HUES6 (cell line): ENCODE measurements around the gene RPP14.

Experiments used
- H3K27ac ChIP-seq: 2 replicates; pipeline ENCODE4 v1.7.0; 2013; ENCODE audit warnings: low read depth, mild to moderate bottlenecking, low read length, inconsistent platforms
- H3K27me3 ChIP-seq: 2 replicates; pipeline ENCODE4 v1.6.1; 2013; ENCODE audit warnings: low read length; ENCODE audit not compliant: control insufficient read depth, insufficient read depth
- H3K36me3 ChIP-seq: 2 replicates; pipeline ENCODE4 v1.6.1; 2013; ENCODE audit warnings: low read length; ENCODE audit not compliant: control insufficient read depth, insufficient read depth
- H3K4me1 ChIP-seq: 2 replicates; pipeline ENCODE4 v1.6.1; 2013; ENCODE audit warnings: low read length; ENCODE audit not compliant: control insufficient read depth, insufficient read depth
- H3K4me3 ChIP-seq: 2 replicates; pipeline ENCODE4 v1.5.1; 2013; ENCODE audit warnings: low read depth, low read length
- H3K9ac ChIP-seq: one replicate; pipeline ENCODE4 v1.6.1; 2013; ENCODE audit warnings: mild to moderate bottlenecking, low read length
- H3K9me3 ChIP-seq: 2 replicates; pipeline ENCODE4 v1.6.1; 2013; ENCODE audit warnings: low read depth, low read length; ENCODE audit not compliant: control insufficient read depth, insufficient read depth

The RPP14 gene

DNA sequence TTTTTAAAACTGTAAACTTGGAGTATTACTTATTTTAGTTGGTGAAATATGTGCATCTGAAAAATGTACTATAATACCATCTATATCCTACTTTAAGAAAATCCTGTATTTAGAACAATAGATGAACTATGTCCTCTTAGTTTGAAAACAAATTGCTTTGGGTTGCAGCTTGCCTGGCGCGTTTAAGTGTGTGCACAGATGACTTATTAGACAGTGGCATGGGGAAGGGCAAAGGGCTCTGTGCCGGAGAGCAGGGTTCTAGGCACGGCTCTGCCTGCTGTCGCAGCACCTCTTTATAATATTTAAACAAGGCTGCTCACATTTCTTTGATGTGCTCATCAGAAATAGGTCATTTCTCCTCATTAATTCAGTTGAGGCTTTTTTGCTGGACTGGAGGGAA lies 36.6 kb downstream of the RPP14 start:
- no peak overlapping the region for H3K4me3 ChIP-seq
- H3K4me1 ChIP-seq: no peaks in the 10 kb centered on the region
- H3K9ac ChIP-seq: no peak overlapping the region
- H3K36me3 ChIP-seq: no peaks in the 10 kb centered on the region
- H3K27ac ChIP-seq: no peak overlapping the region
- no peaks in the 10 kb centered on the region for H3K27me3 ChIP-seq
- H3K9me3 ChIP-seq: no peaks in the 10 kb centered on the region

DNA sequence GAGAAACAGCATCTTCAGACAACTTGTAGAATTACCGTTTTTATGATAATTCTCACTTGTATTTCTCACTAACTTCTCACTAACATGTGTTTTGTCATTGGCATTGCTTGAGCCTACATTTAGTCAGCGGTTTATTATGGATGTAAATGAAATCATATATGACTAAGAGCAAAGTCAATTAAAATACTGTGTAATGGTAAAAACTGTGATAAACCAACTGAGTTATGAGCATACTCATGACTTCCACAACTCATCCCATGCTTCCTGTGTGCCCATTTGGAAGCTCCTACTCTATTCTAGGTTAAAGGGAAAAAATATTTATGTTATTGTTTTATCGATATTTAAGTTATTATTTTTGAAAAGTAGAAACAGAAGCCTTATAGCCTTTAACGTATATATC lies 39.4 kb downstream of the RPP14 start:
- Histone ChIP-seq H3K36me3 (no peaks in the 10 kb centered on the region), H3K9ac (no peak overlapping the region), H3K9me3 (no peaks in the 10 kb centered on the region), H3K4me3 (no peak overlapping the region), H3K4me1 (no peaks in the 10 kb centered on the region), H3K27ac (no peak overlapping the region), H3K27me3 (no peaks in the 10 kb centered on the region)

DNA sequence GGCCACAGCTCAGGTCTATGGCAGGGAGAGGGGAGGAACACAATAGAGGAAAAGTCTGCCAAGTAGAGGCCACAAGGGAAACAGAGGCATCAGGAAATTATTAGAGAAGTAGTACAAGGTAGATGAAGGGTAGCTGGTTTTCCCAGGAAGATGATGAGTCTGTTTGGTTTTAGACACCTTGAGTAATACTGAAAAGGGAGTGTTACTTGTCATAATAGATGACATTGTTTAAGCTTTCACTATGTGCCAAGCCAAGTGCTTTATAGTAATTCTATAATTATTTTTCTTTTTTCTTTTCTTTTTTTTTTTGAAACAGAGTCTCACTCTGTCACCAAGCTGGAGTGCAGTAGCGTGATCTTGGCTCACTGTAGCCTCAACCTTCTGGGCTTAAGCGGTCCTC lies 40.3 kb downstream of the RPP14 start:
- H3K4me1 ChIP-seq: no peaks in the 10 kb centered on the region
- no peak overlapping the region for H3K9ac ChIP-seq
- no peaks in the 10 kb centered on the region for H3K9me3 ChIP-seq
- H3K27ac ChIP-seq: no peak overlapping the region
- no peaks in the 10 kb centered on the region for H3K27me3 ChIP-seq
- no peaks in the 10 kb centered on the region for H3K36me3 ChIP-seq
- H3K4me3 ChIP-seq: no peak overlapping the region

DNA sequence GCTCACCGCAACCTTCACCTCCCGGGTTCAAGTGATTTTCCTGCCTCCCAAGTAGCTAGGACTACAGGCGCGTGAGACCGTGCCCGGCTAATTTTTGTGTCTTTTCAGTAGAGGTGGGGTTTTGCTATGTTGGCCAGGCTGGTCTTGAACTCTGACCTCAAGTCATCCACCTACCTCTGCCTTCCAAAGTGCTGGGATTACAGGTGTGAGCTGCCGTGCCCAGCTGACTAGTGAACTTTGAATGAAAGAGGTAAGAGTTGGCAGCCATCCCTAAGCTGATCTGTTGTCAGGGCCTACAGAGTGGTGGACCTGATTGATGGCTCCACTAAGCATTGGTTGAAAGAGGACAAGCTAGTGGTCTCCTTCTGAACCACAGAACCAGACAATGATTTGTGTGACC lies 41.9 kb downstream of the RPP14 start:
- Histone ChIP-seq H3K27me3 (no peaks in the 10 kb centered on the region), H3K27ac (no peak overlapping the region), H3K9me3 (no peaks in the 10 kb centered on the region), H3K9ac (no peak overlapping the region), H3K4me3 (no peak overlapping the region), H3K36me3 (no peaks in the 10 kb centered on the region), H3K4me1 (peaks cover 8% of the 10 kb centered on the region)

GRCh38 chr3:58349792-58350626 lies 44.0 kb downstream of the RPP14 start:
- Histone ChIP-seq H3K27ac (no peak overlapping the region), H3K36me3 (no peaks in the 10 kb centered on the region), H3K9me3 (no peaks in the 10 kb centered on the region), H3K4me3 (no peak overlapping the region), H3K4me1 (peaks cover 8% of the 10 kb centered on the region), H3K9ac (no peak overlapping the region), H3K27me3 (no peaks in the 10 kb centered on the region)

- H3K4me1 ChIP-seq: peaks cover 8% of the 10 kb centered on the region
These were observed 44.6 kb downstream of the RPP14 start for GRCh38 chr3:58350627-58351013.

DNA sequence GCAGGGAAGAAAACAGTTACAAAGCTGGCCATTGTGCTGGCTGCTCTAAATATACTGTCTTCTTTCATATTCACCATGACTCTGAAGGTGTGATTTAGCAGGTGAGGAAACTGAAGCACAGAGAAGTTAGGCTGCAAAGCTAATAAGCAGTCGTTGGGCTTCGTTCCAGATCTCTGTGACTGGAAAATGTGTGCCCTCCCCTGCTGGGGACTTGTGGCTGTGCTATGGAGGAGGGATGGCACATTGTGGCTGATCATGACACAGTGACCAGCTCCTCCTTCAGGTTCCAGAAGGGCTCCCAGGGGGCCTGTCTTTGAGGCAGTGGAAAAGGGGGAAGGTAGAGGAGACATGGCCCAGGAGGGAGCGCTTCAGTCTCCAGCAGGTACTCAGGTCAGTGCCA lies 45.9 kb downstream of the RPP14 start:
- no peak overlapping the region for H3K9ac ChIP-seq
- H3K36me3 ChIP-seq: no peaks in the 10 kb centered on the region
- no peaks in the 10 kb centered on the region for H3K9me3 ChIP-seq
- H3K27ac ChIP-seq: no peak overlapping the region
- H3K4me1 ChIP-seq: peaks cover 8% of the 10 kb centered on the region
- no peaks in the 10 kb centered on the region for H3K27me3 ChIP-seq
- H3K4me3 ChIP-seq: no peak overlapping the region

More at GRCh38 chr3:58350627-58351013, 44.6 kb downstream of the RPP14 start:
- Histone ChIP-seq H3K36me3 (no peaks in the 10 kb centered on the region), H3K9me3 (no peaks in the 10 kb centered on the region), H3K4me3 (no peak overlapping the region), H3K27me3 (no peaks in the 10 kb centered on the region), H3K9ac (no peak overlapping the region), H3K27ac (no peak overlapping the region)

- H3K9ac ChIP-seq: no peak overlapping the region
- no peaks in the 10 kb centered on the region for H3K27me3 ChIP-seq
- no peaks in the 10 kb centered on the region for H3K9me3 ChIP-seq
- peaks cover 8% of the 10 kb centered on the region for H3K4me1 ChIP-seq
- no peak overlapping the region for H3K4me3 ChIP-seq
- no peak overlapping the region for H3K27ac ChIP-seq
- H3K36me3 ChIP-seq: no peaks in the 10 kb centered on the region
These were observed 46.6 kb downstream of the RPP14 start for GRCh38 chr3:58352626-58353025.

DNA sequence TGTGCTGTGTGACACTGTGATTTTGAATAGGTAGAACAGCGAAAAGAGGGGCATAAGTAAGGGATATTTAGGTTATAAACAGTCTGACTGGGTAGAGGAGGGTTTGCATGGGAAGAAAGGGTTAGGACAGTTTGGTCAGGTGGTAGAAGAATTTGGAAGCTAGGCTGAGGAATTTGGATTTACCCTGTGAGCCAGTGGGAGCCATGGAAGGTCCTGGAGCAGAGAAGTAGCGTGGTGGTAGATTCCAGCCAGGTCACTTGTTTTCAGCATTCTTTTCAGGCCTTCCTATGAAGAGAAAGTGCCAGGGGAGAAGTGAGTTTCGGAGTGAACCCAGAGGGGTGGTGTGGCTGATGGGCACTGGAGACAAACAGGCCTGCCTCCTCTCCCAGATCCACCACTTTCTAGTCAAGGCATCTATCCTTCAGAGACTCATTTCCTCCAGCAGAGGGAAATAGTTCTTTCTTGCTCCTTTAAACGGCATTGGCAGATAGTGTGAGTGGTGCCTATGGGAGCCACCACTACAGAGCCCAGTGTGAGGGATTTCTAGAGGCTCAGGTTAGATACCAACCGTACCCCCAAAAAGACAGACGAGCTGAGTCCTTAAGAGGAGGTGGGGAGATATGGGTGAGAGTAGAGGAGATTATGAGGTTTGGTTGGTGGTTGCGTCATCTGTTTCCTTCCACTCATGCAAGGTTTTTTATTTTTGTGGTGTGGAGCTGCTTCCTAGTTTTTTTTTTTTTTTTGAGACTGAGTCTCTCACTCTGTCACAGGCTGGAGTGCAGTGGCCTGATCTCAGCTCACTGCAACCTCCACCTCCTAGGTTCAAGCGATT lies 47.9 kb downstream of the RPP14 start:
- Histone ChIP-seq H3K36me3 (no peaks in the 10 kb centered on the region), H3K27ac (no peak overlapping the region), H3K9me3 (no peaks in the 10 kb centered on the region), H3K4me3 (no peak overlapping the region), H3K9ac (no peak overlapping the region), H3K27me3 (no peaks in the 10 kb centered on the region), H3K4me1 (peaks cover 8% of the 10 kb centered on the region)

DNA sequence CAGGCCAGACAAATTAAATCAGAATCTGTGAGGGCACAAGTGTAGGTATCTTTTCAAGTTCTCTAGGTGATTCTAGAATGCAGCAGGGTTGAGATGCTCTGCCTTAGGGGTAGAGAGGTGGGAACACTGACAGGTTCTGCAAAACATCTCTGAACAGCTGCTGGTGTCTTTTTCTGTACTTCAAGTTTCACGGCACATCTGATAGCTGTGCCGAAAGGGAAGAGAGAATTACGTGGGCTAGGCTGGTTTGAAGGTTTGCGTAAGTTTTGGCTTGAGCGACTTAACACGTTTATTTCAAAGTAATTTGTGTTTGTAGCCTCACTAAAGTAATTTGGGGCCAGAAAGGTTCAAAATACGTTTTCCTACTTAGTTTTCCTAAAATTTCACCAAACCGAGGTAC lies 49.1 kb downstream of the RPP14 start:
- no peaks in the 10 kb centered on the region for H3K9me3 ChIP-seq
- no peaks in the 10 kb centered on the region for H3K27me3 ChIP-seq
- H3K4me3 ChIP-seq: no peak overlapping the region
- no peaks in the 10 kb centered on the region for H3K36me3 ChIP-seq
- H3K9ac ChIP-seq: no peak overlapping the region
- peaks cover 8% of the 10 kb centered on the region for H3K4me1 ChIP-seq
- no peak overlapping the region for H3K27ac ChIP-seq

GRCh38 chr3:58356054-58356453 lies 50.0 kb downstream of the RPP14 start:
- H3K9ac ChIP-seq: no peak overlapping the region
- no peaks in the 10 kb centered on the region for H3K36me3 ChIP-seq
- H3K27me3 ChIP-seq: no peaks in the 10 kb centered on the region
- H3K4me3 ChIP-seq: no peak overlapping the region
- peaks cover 8% of the 10 kb centered on the region for H3K4me1 ChIP-seq
- H3K9me3 ChIP-seq: no peaks in the 10 kb centered on the region
- no peak overlapping the region for H3K27ac ChIP-seq
